SK-N-SH (cell line): ENCODE results near the gene EPHA5. TPM values are rescaled to one million over a fixed set of nuclear protein-coding genes. Genes with fewer than 3 reads are reported as not detected.
A peak's percentile ranks its signal among the peaks of the same experiment; 100 is the strongest.

Experiments
- CTCF ChIA-PET: fragments of 300-600, 350-600 bp; formaldehyde crosslinking; extraction: SDS; loops from one replicate; lab custom pipeline; 2021; lab: Yijun Ruan, JAX
- POLR2A ChIA-PET: fragments of 350-600 bp; sonication (Branson Sonifier 250); formaldehyde crosslinking; extraction: SDS; loops from one replicate; lab custom pipeline; 2020; ENCODE audit warnings: antibody characterized with exemption, inconsistent platforms; lab: Yijun Ruan, JAX
- DNase-seq: peaks from one replicate; pipeline ENCODE4 v3.0.0; 2012
- H2AFZ ChIP-seq: fragments of 200-600 bp; sonication (generic); 2 replicates; pipeline ENCODE4 v1.8.1; 2016; ENCODE audit warnings: antibody characterized with exemption, mild to moderate bottlenecking, low read depth
- H3F3A ChIP-seq: fragments of 200-600 bp; sonication (generic); replicated peaks from 2 replicates; pipeline ENCODE3; 2016; ENCODE audit warnings: antibody characterized with exemption, mild to moderate bottlenecking; ENCODE audit not compliant: insufficient read depth
- H3K27ac ChIP-seq, 2 experiments: fragments of 200-500 bp in 1 of 2; fragments of 200-600 bp in 1 of 2; sonication (Bioruptor generic) in 1 of 2; sonication (generic), shearing (Covaris generic) in 1 of 2; 2 replicates each; pipeline versions ENCODE4 v1.5.1 to v1.6.1; 2014 to 2016; ENCODE audit warnings: low read depth in 2 of 2, inconsistent platforms in 1 of 2, low read length in 1 of 2, mild to moderate bottlenecking in 1 of 2, mixed read lengths in 1 of 2
- H3K27me3 ChIP-seq: fragments of 200-600 bp; sonication (generic), shearing (Covaris generic); 2 replicates; pipeline ENCODE4 v1.6.1; 2016; ENCODE audit warnings: mixed run types; ENCODE audit not compliant: insufficient read depth
- H3K36me3 ChIP-seq, 2 experiments: fragments of 200-500 bp in 1 of 2; fragments of 200-600 bp in 1 of 2; sonication (Bioruptor generic) in 1 of 2; sonication (generic) in 1 of 2; replicated peaks in 1 of 2; 2 replicates each; pipeline versions ENCODE3 to v1.5.1; 2014 to 2016; ENCODE audit warnings: low read length in 1 of 2, mild to moderate bottlenecking in 1 of 2; ENCODE audit not compliant: insufficient read depth in 2 of 2, control insufficient read depth in 1 of 2
- H3K4me1 ChIP-seq, 2 experiments: fragments of 200-500 bp in 1 of 2; fragments of 200-600 bp in 1 of 2; sonication (Bioruptor generic) in 1 of 2; sonication (generic), shearing (Covaris generic) in 1 of 2; 2 replicates each; pipeline versions ENCODE4 v1.5.1 to v1.6.1; 2014 to 2016; ENCODE audit warnings: low read depth in 1 of 2, low read length in 1 of 2, mixed run types in 1 of 2; ENCODE audit not compliant: insufficient read depth in 2 of 2, control insufficient read depth in 1 of 2
- H3K4me2 ChIP-seq: fragments of 200-600 bp; sonication (generic), shearing (Covaris generic); 2 replicates; pipeline ENCODE4 v1.6.1; 2017; ENCODE audit warnings: mixed run types
- H3K4me3 ChIP-seq, 2 experiments: fragments of 200-500 bp in 1 of 2; fragments of 200-600 bp in 1 of 2; sonication (Bioruptor generic) in 1 of 2; sonication (generic), shearing (Covaris generic) in 1 of 2; 2 replicates each; pipeline versions ENCODE4 v1.5.1 to v1.8.1; 2014 to 2016; ENCODE audit warnings: low read depth in 2 of 2, inconsistent platforms in 1 of 2, low read length in 1 of 2, mild to moderate bottlenecking in 1 of 2, mixed read lengths in 1 of 2, moderate library complexity in 1 of 2
- H3K79me2 ChIP-seq: fragments of 200-600 bp; sonication (generic); 2 replicates; pipeline ENCODE4 v1.8.1; 2017; ENCODE audit warnings: mild to moderate bottlenecking; ENCODE audit not compliant: insufficient read depth
- H3K9ac ChIP-seq: fragments of 200-600 bp; sonication (generic); 2 replicates; pipeline ENCODE4 v1.6.1; 2017; ENCODE audit warnings: mixed run types
- H3K9me2 ChIP-seq: fragments of 200-600 bp; sonication (generic); 2 replicates; pipeline ENCODE4 v1.6.1; 2017; ENCODE audit warnings: mixed run types
- H3K9me3 ChIP-seq: fragments of 200-600 bp; sonication (generic); 2 replicates; pipeline ENCODE4 v1.6.1; 2017; ENCODE audit warnings: mixed run types, mild to moderate bottlenecking, moderate library complexity
- H4K20me1 ChIP-seq: fragments of 200-600 bp; sonication (generic); 2 replicates; pipeline ENCODE4 v1.6.1; 2017; ENCODE audit warnings: mild to moderate bottlenecking, mixed run types; ENCODE audit not compliant: insufficient read depth
- CHD2 ChIP-seq: fragments of 150-350 bp; IDR thresholded peaks from 2 replicates; pipeline ENCODE4 v1.6.1; 2018; ENCODE audit warnings: low read length; ENCODE audit not compliant: partially characterized antibody
- EP300 ChIP-seq, 2 experiments: IDR thresholded peaks; 2 replicates each; pipeline versions ENCODE4 v1.4.0 to v1.6.1; 2012; ENCODE audit warnings: borderline replicate concordance in 1 of 2, low read depth in 1 of 2, low read length in 1 of 2
- EZH2phosphoT487 ChIP-seq: fragments of 200-600 bp; sonication (generic); IDR thresholded peaks from 2 replicates; pipeline ENCODE4 v1.6.1; 2017; ENCODE audit warnings: low read depth, mixed run types, mild to moderate bottlenecking, antibody characterized with exemption, moderate library complexity, borderline replicate concordance
- GABPA ChIP-seq: IDR thresholded peaks from 2 replicates; pipeline ENCODE4 v1.4.0; 2012; ENCODE audit warnings: low read depth, mild to moderate bottlenecking
- IRF3 ChIP-seq: fragments of 150-350 bp; IDR thresholded peaks from 2 replicates; pipeline ENCODE4 v1.6.1; 2016; ENCODE audit warnings: mild to moderate bottlenecking, low read depth, low read length
- JUND ChIP-seq: IDR thresholded peaks from 2 replicates; pipeline ENCODE4 v1.4.0; 2012
- MXI1 ChIP-seq: IDR thresholded peaks from 2 replicates; pipeline ENCODE4 v1.6.1; 2012; ENCODE audit warnings: mild to moderate bottlenecking, low read depth, low read length, improper control_type of control experiment
- REST ChIP-seq: IDR thresholded peaks from 2 replicates; pipeline ENCODE4 v1.6.1; 2012; ENCODE audit warnings: mild to moderate bottlenecking, low read depth, low read length, moderate library complexity
- RXRA ChIP-seq: IDR thresholded peaks from 2 replicates; pipeline ENCODE4 v1.4.0; 2012; ENCODE audit warnings: low read depth, mild to moderate bottlenecking, borderline replicate concordance
- SIN3A ChIP-seq: IDR thresholded peaks from 2 replicates; pipeline ENCODE4 v1.6.1; 2012; ENCODE audit warnings: low read depth, mild to moderate bottlenecking, low read length, moderate library complexity, borderline replicate concordance
- TCF12 ChIP-seq: IDR thresholded peaks from 2 replicates; pipeline ENCODE4 v1.4.0; 2012
- TEAD4 ChIP-seq: IDR thresholded peaks from 2 replicates; pipeline ENCODE4 v1.4.0; 2012; ENCODE audit warnings: mild to moderate bottlenecking, borderline replicate concordance; ENCODE audit not compliant: insufficient read depth
- WGBS: methylation state at CpG from one replicate; pipeline ENCODE4 v1.1.6; 2017; ENCODE audit warnings: low lambda C conversion rate; 5-methylcytosine and 5-hydroxymethylcytosine counted together
- polyA plus RNA-seq, 3 experiments: library from polyadenylated mRNA; depleted of rRNA; stranded (reverse); fragments of >200 nt; gene quantifications; 2 replicates each; pipeline ENCODE4 v1.2.3, GENCODE V29; 2012
- TF ChIP-seq, protein P1 (sequence below): fragments of 200-600 bp; sonication (generic); IDR thresholded peaks from 2 replicates; pipeline ENCODE4 v1.6.1; 2017; ENCODE audit warnings: antibody characterized with exemption, mild to moderate bottlenecking, moderate library complexity

The EPHA5 gene
- not detected in 2 replicates for polyA plus RNA-seq (2012; rRNA removed)
- polyA plus RNA-seq (2012; cell fraction: cytosol; rRNA removed) = not detected in 2 replicates
- not detected in 2 replicates for polyA plus RNA-seq (2012; cell fraction: nucleus; rRNA removed)

DNA sequence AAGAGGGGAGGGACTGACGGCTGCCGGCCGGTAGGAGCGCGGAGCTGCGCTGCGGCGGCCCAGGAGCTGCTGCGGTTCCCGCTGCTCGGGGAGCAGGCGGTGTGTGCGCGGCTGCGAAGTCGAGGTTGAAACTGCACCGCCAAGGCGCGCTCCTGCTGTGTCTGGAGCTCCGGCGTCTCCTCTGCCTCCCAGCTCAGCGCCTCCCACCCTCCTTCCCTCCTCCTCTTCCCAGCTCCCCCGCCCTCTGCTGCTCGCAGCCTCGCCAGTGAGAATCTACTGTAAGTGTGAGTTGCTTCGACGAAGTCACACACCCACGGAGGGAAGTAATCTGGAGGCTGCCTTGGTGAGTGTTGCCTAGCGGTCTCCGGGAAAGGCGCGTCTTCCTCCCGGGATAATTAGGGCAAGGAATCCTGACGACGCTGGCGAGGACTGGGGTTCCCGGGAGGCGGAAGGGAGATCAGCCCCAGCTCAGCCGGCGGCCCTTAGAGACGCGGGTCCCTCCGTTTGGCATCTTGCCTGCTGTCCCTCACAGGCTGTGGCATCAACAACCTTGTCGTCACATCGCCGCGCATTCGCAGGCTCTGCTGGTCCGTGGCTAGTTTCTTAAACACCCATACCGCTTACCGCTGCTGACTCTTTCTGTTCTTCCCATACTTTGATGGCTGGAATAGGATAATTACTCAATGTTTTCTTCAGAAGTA is at the start of gene EPHA5:
TSS of gene EPHA5 (minus strand) at position 159 of the 701 bp plus-strand sequence. CDS start 747 bp downstream, outside the sequence.
- no peaks in the 10 kb centered on the region for H3K9me2 ChIP-seq
- H4K20me1 ChIP-seq = no peaks in the 10 kb centered on the region
- peaks cover 54% of the 10 kb centered on the region for H3K27me3 ChIP-seq
- DNase-seq = peak; percentile 69
- H3K4me2 ChIP-seq = peak within 1 kb of the TSS; percentile 88
- no peak for TF ChIP-seq EZH2phosphoT487
- TF ChIP-seq, protein P1, sequence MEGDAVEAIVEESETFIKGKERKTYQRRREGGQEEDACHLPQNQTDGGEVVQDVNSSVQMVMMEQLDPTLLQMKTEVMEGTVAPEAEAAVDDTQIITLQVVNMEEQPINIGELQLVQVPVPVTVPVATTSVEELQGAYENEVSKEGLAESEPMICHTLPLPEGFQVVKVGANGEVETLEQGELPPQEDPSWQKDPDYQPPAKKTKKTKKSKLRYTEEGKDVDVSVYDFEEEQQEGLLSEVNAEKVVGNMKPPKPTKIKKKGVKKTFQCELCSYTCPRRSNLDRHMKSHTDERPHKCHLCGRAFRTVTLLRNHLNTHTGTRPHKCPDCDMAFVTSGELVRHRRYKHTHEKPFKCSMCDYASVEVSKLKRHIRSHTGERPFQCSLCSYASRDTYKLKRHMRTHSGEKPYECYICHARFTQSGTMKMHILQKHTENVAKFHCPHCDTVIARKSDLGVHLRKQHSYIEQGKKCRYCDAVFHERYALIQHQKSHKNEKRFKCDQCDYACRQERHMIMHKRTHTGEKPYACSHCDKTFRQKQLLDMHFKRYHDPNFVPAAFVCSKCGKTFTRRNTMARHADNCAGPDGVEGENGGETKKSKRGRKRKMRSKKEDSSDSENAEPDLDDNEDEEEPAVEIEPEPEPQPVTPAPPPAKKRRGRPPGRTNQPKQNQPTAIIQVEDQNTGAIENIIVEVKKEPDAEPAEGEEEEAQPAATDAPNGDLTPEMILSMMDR = no peak; the same call in 1 of the 2 replicates
- TF ChIP-seq EP300 (IDR thresholded peaks at IDR 0.05; ENCODE audit: borderline replicate concordance in 1 of 2, low read depth in 1 of 2, low read length in 1 of 2) = no peak
- H3K4me3 ChIP-seq = peak within 1 kb of the TSS; percentile 27 to 68
- no peaks in the 10 kb centered on the region for H3K36me3 ChIP-seq
- no peak within 1 kb of the TSS for H3K27ac ChIP-seq
- peak within 1 kb of the TSS; percentile 79 for H2AFZ ChIP-seq
- H3K9me3 ChIP-seq = no peaks in the 10 kb centered on the region
- WGBS = under 1% methylated on average over 38 of the region's 51 CpGs
- H3K79me2 ChIP-seq = no peaks in the 10 kb centered on the region
- no peaks in the 10 kb centered on the region for H3F3A ChIP-seq
- CTCF ChIA-PET = interaction anchor here (1.4 kb wide), 1 partner anchor 44 kb away, joined by 3 read pairs; no protein-coding TSS in a partner anchor
- H3K9ac ChIP-seq = no peak within 1 kb of the TSS
- peaks cover 0 to 6% of the 10 kb centered on the region in 2 experiments; a peak in 1 of 4 replicates for H3K4me1 ChIP-seq
- POLR2A ChIA-PET = no interaction called here

- Histone ChIP-seq H3K9me2 (no peaks in the 10 kb centered on the region), H3F3A (no peaks in the 10 kb centered on the region), H3K36me3 (no peaks in the 10 kb centered on the region), H4K20me1 (no peaks in the 10 kb centered on the region), H3K9ac (no peak overlapping the region), H3K9me3 (no peaks in the 10 kb centered on the region), H3K4me3 (no peak overlapping the region), H3K4me1 (no peaks in the 10 kb centered on the region), H3K79me2 (no peaks in the 10 kb centered on the region), H2AFZ (no peak overlapping the region), H3K4me2 (no peak overlapping the region), H3K27me3 (no peaks in the 10 kb centered on the region), H3K27ac (no peak overlapping the region)
- TF ChIP-seq TEAD4 = no peak
- TF ChIP-seq IRF3 = no peak
- TF ChIP-seq RXRA = no peak
- no peak for TF ChIP-seq JUND
- no peak for TF ChIP-seq EZH2phosphoT487
- TF ChIP-seq GABPA = no peak
- no peak for TF ChIP-seq REST
- no peak for TF ChIP-seq CHD2
- no peak for TF ChIP-seq EP300 (IDR thresholded peaks at IDR 0.05; ENCODE audit: borderline replicate concordance in 1 of 2, low read depth in 1 of 2, low read length in 1 of 2)
- no peak for TF ChIP-seq TCF12
- TF ChIP-seq SIN3A = no peak
- no peak for TF ChIP-seq MXI1
- DNase-seq = no peak
- ChIA-PET POLR2A (no interaction called here), CTCF (no interaction called here)
- WGBS = 16% methylated on average over 2 of the region's 2 CpGs
Observed at GRCh38 chr4:65719635-65720034, 49.3 kb upstream of the EPHA5 start.
